Measurements from ENCODE around the gene FCGR1A.
"Not testable (repeated sequence)": the region's sequence is repeated elsewhere in the genome, so short reads cannot be mapped to it uniquely, and the experiment has no call there.

- TF ChIP-seq, protein P1, sequence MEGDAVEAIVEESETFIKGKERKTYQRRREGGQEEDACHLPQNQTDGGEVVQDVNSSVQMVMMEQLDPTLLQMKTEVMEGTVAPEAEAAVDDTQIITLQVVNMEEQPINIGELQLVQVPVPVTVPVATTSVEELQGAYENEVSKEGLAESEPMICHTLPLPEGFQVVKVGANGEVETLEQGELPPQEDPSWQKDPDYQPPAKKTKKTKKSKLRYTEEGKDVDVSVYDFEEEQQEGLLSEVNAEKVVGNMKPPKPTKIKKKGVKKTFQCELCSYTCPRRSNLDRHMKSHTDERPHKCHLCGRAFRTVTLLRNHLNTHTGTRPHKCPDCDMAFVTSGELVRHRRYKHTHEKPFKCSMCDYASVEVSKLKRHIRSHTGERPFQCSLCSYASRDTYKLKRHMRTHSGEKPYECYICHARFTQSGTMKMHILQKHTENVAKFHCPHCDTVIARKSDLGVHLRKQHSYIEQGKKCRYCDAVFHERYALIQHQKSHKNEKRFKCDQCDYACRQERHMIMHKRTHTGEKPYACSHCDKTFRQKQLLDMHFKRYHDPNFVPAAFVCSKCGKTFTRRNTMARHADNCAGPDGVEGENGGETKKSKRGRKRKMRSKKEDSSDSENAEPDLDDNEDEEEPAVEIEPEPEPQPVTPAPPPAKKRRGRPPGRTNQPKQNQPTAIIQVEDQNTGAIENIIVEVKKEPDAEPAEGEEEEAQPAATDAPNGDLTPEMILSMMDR (conservative IDR thresholded peaks at IDR 0.05; ENCODE audit: low read depth, low read length), result not testable (repeated sequence)
- not testable (repeated sequence) for TF ChIP-seq POLR2A (IDR thresholded peaks at IDR 0.05; ENCODE audit: low read depth, low read length); ELK1 (IDR thresholded peaks at IDR 0.05; ENCODE audit: borderline replicate concordance, low read depth, low read length); BHLHE40 (IDR thresholded peaks at IDR 0.05; ENCODE audit: low read depth, low read length); FOS (IDR thresholded peaks at IDR 0.05; ENCODE audit: low read depth, low read length); CHD1 (IDR thresholded peaks at IDR 0.05; ENCODE audit: low read depth, low read length)
Measured at GRCh38 chr1:149732781-149733180, 49.7 kb upstream of the FCGR1A start.

All from IMR-90 (cell line).